HG03060 (cell line): ENCODE results near the gene NR5A1.

Source experiments
- ATAC-seq: cut with Tn5 transposase; IDR thresholded peaks from one replicate; pipeline ENCODE4 v1.9.1; 2021; ENCODE audit warnings: low read depth, moderate number of reproducible peaks; ENCODE audit not compliant: unreplicated experiment

The NR5A1 gene

DNA sequence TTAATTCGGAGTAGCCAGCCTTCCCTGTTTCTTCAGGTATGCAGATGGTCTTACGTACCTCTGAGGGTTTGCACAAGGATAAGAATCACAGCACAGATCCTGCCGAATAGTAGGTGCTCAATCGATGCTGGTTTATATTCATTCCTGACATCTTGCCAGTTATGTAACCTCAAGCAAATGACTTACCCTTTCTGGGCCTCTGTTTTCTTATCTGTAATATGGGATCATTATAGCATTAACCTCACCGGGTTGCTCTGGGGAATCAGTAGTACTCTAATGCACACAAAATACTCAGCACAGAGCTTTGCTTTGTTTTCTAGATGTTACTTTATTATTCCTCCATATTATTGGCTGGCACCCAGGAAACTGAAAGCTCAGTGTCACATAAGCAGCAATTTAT, 7.7 kb upstream of the NR5A1 start:
- no peak for ATAC-seq

DNA sequence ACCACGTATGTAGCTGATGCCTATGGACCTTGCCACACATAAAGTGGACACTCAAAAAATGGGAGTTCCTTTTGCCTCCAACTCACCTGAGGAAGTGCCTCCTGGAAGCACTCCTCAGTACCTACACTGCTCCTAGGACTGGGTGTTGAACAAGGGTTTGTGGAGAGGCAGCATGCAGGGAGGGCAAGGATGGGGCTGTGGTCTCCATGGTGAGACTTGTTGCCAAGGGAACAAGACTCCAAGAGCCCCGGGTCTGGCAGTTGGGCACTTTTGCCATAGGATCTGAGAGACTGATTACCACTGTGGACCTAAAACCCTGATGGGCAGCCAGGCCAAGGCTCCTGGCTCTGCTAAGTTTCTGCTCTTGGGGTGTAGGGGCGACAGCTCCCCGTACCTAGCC, 6.9 kb upstream of the NR5A1 start:
- ATAC-seq, result no peak

DNA sequence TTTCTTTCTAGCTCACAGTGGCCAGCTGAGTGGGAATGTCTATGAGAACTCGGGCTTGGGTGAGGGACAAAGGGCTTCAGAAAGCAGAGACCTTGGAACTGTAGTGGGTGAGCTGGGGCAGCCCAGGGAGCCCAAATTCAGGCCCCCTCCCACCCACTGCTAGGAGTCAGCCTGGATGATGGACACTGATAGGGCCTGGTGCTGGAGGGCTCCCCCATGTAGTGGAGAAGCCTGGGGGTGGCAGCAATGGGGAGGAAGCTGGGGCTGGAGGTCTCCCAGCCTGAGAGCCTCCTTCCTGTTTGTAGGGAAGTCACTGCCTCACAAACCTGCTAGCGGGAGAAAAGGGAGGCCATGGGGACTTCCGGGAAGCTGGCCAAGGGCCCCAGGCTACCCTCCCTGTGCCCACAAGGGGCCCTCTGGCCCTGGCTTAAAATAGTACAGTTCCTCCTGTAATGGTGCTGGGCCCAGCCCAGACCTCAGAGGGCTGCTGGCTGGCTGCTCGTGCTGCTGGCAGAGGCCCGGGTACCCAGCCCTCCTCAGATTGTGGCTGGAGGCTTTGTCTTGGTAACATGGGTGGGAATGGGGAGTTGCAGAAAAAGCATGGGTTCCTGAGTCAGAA, 6.3 kb upstream of the NR5A1 start:
- no peak for ATAC-seq

DNA sequence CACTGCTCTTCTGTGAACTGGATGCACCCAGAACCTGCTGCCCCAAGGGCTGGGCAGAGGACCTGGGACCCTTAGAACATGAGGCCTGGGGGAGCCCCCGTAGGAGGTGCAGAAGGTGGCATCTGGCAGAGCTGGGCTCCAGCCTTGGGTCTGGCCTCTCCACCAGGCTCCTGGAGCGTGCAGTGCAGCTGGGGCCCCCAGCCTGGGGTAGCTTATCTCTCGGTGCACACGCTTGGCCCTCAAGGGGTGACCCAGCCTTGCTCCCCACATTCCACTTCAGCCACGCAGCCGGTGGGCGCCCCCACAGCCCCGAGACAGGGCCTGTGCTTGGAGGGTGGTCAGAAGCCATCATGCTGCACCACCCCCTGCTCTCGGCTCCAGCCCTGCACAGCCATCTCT, 5.6 kb upstream of the NR5A1 start:
- ATAC-seq, result no peak

DNA sequence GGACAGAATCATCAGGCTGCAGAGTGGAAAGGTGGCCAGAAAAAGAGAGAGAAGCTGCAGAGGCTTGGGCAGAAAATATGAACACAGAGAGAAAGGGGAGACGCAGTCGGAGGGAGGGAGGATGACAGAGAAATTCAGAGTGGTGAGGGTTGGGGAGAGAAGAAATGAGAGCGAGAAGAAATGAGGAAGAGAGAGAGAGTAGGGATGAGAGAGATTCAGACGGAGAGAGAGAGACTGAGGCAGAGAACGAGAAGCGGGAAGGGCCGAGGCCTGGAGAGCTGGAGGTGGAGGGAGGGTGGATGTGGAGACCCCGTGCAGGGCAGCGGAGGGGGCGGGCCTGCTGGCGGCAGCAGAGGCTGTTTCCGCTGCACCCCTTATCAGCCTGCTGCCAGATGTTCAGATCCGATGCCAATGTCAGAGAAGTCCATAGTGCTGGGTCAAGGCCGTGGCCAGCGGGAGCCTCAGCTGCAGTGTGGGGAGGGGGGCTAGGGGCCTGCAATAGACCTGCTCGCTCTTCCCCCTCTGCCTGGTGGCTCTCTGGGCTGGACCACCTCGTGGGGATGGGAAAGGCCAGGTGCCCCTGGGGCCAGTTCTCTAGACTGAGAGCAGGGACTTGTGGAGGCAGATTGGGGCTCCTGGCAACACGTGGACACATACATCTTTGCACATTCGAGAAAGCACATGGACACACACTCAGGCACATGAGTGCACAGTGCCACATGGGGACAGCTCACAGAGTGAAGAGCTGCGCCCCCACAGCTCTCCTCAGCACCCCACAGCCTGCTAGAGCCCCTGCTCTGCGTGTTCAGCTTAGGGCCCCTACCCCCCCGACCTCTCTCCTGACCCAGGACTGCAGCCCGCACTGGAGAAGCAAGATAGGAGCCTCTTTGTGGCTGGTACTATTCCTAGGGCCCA, 4.9 kb upstream of the NR5A1 start:
- no peak for ATAC-seq

DNA sequence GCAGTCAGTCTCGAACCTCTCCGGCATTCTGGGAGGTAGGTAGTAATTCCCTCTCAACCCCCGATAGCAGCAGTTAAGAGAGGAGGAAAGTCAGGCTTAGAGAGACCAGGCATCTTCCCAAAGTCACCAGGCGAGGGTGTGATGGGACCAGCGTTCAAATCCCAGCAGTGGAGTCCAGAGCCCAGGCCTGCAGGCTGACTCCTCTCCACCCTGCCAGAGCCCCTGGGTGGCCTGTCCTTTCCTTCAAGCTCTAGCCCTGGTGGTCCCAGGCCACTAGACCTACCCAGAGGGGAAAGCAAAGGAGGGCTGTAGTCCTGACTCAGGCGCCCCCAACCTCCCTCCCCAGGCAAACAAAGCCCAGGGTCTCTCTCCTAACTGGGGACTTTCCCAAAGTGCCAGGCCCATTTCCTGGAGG, 4.2 kb upstream of the NR5A1 start:
- no peak for ATAC-seq

DNA sequence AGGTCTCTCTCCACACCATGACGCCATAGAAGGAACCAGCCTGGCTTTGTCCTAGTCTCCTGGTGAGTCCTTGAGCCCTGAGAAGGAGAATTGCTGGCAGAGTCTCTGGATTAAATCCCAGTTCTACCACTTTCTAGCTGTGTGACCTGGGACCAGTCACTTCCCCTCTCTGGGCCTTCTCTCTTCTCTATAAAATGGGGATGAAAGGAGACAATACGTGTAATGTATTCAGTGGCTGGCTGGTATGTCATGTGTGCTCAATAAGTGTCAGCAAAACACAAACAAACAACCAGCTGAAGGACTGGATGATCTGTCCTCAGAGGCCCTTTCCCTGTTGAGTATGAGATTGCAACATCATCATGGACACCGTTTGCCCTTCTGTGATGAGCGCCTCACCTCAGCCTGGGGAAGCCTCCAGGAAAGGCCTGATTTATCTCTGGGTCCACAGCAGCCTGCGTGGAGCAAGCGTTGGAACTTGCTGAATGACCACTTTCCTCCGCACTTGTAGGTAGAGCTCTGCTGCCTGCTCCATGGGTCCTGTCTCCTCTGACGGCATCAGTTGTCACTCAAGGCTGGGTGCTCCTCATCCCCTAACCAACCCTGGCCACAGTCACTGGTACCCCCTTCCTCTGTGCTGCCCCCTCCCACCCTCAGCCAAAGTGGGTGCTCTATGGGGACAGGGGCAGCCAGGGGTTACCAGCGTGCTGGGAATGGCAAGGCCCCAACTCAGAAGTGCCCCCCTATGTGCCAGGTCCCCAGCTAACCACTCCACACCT, 3.6 kb upstream of the NR5A1 start:
- ATAC-seq, result no peak

DNA sequence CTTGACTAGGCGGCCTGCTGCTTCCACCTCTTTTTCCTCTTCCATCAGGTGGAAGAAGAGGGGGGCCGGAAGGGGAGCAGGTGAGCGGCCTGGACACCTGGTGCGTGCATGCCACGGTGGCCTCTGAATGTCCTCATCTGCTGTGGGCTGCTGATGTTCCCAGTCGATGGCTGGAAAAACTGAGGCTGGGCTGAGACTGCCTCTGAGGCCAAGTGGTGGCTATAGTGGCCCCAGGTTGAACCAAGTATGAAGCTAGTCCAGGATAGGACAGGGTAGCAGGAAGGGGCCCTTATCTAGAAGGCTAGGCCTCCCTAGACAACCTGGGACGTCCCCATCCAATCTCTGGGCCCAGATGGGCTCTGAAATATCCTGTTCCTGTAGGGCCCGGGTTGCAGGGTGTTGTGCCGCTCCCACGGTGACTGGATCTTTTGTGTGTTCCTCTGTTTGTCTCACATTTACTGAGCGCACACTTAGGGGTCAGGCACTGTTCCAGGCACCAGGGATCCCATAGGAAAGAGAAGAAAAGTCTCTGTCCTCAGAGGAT, 753 bp upstream of the NR5A1 start:
- no peak for ATAC-seq

DNA sequence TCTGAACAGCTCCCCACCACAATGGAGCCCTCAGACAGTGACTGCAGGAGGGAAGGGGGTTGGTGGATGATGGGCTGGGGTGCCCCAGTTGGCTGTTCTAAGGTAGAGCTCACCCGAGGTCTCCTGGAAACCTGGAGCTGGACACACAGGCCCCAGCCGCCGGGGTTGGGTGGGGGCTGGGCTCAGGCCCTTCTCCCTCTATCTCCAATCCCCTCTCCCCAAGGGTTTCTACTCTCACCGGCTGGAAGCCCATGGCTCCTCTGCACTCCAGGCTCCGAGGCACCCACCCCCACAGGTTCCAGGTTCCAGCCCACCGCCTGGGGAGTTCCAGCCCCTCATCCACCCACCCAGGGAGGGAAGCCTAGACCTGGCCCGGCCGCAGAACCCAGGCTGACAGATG, 766 bp downstream of the NR5A1 start:
- ATAC-seq, result no peak

DNA sequence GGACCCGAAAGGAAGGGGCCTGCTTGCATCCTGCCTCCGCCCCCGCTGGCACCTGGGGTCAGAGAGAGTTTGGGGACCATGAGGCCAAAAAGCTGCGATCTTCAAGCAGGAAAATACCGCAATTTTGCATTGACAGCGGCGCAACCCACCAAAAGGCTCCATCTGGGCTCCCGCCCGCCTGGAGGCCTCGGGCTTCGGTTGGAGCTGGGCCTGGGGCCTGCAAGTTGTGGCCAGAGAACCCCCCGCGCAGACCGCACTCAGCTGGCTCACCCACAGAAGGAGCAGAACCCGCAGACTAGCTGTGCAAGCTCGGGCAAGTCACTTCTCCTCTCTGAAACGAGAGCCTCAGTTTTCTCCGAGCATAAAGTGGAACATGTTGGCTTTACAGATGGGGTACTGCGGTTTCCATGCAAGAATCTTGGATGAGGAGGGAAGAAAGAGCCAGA, 1.3 kb downstream of the NR5A1 start:
- ATAC-seq, result no peak

DNA sequence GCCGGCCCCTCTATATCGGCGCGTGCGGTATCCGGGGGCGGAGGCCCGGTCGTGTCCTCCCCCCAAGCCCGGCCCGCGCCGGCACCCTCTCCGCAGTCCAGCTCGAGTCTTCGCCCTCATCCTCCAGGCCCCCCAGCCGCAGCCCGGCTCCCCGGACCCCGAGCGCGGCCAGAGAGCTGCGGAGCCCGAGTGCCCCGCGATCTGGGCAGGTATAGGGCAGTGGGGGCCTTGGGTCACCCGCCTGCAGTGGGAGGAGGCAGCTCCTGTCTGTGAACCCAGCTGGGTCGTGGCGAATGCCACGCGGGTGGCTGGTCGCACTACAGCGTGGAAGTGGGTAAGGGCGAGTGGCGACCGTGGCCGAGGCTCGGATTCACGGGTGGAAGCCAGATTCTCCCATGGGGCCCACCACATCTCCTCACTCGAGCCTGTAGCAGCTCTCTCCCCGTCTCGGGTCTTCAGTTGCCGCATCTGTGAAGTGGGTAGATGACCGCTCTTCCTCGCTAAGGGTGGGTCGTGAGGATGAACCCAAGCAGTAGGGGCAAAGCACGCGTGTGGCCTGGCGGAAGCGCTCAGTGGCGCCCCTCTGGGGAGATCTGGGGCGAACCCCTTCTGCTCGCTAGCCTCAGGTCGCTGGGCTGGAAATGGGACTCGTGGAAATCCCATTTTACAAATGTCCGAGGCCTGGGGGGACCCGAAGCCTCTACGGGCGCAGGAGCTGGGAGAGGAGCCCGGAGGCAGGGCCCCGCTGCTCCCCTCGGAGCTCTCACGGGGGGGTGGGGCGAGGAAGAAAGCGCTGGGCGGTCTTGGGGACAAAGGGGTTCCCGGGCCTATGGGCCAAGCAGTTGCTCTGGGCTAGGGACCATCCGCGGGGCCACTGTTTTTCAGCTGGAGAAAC, 1.9 kb downstream of the NR5A1 start:
- no peak for ATAC-seq

DNA sequence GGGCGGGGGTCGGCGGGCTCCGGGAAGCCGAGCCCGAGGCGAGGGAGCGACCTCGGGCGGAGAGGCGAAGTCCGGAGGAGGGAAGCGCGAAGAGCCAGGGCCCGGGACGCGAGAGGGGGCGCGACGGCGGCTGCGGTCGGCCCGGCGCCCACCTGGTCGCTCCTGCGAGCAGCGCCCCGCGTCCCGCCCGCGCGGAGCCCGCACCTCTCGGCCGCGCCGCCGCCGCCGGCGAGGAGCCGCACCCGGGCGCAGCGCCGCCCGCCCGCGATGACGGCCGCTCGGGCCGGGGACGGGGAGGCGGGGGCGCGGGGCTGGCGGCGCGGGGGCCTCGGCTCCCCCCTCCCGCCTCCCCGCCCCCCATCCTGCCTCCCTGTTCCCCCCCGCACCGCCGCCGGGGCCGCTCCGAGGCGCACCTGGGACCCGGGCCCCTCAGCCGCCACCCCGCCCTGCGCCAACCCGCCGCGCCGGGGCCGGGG, 2.6 kb downstream of the NR5A1 start:
- no peak for ATAC-seq

DNA sequence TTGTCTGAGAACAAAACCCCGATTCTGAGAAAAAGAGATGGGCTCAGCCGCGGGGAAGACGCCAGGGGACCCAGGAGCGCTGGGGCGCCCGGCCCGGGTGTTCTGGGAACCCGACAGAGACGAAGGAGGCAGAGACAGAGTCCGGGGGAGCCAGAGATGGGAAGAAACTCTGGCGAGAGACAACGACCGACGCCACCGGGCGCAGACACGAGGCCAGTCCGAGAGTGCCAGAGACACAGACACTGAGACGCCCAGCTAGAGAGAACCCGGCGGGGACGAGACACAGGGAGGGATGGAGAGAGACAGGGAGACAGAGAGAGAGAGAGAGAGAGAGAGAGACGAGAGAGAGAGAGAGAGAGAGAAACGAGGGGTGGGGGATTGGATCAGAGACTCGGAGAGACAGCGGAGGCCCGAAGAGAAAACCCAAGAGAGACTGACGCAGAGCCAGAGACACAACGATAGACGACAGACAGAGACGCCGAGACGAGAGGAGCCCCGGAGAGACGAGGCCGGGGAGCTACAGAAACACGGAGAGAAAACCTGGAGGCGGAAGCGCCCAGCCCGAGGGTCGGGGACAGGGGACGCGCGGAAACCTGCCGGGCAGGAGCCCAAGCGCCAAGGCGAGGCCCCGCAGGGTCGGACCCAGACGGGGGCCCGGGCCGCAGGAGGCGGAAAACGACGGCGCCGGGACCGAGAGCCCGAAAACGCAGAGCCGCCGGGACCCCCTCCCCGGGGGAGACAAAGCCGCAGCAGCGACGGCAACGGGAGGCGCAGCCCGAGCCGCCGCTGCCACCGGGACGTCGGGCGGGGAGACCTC, 3.3 kb downstream of the NR5A1 start:
- ATAC-seq, result no peak

DNA sequence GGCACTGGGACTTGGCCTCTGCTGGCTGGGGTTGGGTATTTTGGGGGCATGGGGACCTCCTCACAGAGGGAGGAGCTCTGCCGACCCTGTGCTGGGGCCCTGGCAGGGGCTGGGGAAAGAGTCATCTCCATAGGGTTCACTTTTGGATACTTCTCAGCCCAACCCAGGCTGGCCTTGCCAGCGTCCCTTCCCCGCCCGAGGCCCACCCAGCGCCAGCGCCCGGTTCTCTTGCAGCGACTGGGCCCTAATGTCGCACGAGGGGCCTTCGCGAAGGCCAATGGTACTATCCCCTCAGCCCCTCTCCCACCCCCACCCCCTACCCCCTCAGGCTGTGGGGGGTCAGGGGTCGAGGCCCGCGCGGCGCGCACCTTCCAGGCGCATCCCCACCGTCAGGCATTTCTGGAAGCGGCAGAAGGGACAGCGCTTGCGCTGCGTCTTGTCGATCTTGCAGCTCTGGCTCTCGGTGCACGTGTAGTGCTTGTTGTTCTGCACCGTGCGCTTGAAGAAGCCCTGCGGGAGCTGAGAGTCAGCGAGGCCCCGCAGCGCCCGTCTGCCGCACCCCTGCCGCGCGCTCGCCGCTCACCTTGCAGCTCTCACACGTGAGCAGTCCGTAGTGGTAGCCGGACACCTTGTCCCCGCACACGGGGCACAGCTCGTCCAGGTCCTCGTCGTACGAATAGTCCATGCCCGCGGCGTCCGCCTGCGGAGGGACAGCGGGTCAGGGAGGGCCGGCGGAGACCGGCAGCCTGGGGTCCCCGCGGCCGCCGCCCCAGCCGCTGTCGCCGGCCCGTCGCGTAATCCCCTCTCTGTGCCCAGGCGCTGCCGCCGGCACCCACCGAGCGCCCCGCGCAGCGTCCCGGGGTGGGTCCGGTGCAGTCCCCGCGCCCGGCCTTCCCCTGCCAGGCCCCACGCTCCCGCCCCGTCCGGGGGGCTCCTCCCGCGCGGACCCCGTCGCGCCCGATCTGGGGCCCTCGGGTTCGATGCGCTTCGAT, 4.2 kb downstream of the NR5A1 start:
- ATAC-seq, result no peak

DNA sequence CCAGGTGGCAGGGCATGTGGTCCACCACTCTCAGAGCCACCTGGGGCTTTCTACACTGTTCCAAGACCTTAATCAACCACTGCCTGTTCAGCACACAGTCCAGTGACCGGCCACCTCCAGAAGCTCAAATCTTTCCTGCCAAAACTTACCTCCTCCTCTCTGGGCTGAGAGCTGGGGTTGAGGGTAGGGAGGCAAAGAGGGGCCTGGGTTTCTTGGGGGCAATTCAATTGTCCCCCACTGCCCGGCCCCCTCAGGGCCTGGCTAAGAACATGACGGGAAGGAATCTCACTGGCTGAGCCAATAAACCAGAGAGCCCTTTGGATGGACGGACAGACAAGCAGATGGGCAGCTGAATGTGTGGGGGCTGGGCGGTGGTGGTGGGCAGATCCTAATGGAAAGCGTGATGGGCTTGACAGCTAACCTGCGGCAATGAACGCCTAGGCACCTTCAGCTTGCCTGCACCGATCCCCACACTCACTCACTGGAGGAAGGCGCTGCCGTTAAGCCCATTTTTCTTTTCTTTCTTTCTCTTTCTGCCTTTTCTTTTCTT, 5.4 kb downstream of the NR5A1 start:
- no peak for ATAC-seq

DNA sequence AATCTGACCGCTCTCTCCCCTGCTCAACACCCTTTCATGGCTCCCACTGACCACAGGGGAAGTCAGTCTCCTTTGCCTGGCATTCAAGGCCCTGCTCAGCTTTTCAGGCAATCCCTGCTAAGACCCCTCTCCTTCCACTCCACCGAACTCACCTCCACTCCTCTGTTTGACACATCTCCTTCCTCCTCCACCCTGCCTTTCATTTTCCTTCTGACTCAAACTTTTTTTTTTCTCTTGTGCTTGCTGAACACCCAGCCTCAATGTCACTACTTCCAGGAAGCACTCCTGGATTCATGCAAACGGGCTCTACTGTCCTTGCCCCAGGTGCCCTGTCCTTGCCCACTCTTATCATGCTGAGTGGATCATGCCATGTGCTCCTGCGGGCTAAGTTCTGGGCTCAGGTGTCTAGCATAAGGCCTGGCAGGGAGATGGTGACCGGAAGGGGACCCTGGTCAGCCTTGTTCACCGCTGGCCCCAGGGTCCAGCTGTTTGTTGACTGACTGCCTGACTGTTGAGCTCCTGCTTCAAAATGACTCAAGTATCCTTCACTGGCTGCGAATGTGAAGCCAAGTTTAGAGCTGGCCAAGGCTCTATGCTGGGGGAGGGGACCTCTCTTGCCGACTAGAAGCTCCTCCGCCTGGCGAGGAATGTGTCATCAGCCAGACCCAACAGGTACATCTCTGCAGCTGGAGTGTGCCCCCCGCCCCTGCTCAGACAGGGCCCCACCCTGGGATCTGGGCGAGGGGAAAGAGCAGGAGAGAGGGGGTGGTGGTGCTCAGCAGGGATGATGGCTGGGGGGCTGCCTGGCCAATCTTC, 6.2 kb downstream of the NR5A1 start:
- no peak for ATAC-seq
